ENCODE data around the gene MRPL33.

MRPL33 gene

GRCh38 chr2:27779417-27780055 lies 8.0 kb downstream of the MRPL33 start:
- H3K9ac ChIP-seq (ENCODE audit: insufficient read length): no peak overlapping the region
- peaks cover 11% of the 10 kb centered on the region; the same call in 1 of the 2 replicates for H3K36me3 ChIP-seq (ENCODE audit: insufficient read depth, low read length)
- no peak for DNase-seq (ENCODE audit: low read depth, low spot score)
- no peaks in the 10 kb centered on the region for H3K9me3 ChIP-seq (ENCODE audit: low read depth, low read length)
- H3K4me3 ChIP-seq: no peak overlapping the region
- TF ChIP-seq POLR2AphosphoS5 (IDR thresholded peaks at IDR 0.05; ENCODE audit: borderline replicate concordance, low read depth, low read length) (no peak), FOXP2 (optimal IDR thresholded peaks at IDR 0.05; ENCODE audit: control extremely low read depth, extremely low read length, insufficient read depth) (no peak), EZH2 (IDR thresholded peaks at IDR 0.05) (no peak)
- H3K27ac ChIP-seq: no peak overlapping the region

GRCh38 chr2:27781496-27781895 lies 10.0 kb downstream of the MRPL33 start:
- no peak for DNase-seq (ENCODE audit: low read depth, low spot score)

GRCh38 chr2:27782701-27783100 lies 11.2 kb downstream of the MRPL33 start:
- H3K4me3 ChIP-seq: no peak overlapping the region
- no peak for DNase-seq (ENCODE audit: low read depth, low spot score)
- peaks cover 5% of the 10 kb centered on the region; the same call in 1 of the 2 replicates for H3K36me3 ChIP-seq (ENCODE audit: insufficient read depth, low read length)
- no peaks in the 10 kb centered on the region for H3K9me3 ChIP-seq (ENCODE audit: low read depth, low read length)
- H3K27ac ChIP-seq: no peak overlapping the region
- H3K9ac ChIP-seq (ENCODE audit: insufficient read length): no peak overlapping the region
- no peak for TF ChIP-seq FOXP2 (optimal IDR thresholded peaks at IDR 0.05; ENCODE audit: control extremely low read depth, extremely low read length, insufficient read depth)
- no peak for TF ChIP-seq EZH2 (IDR thresholded peaks at IDR 0.05)
- TF ChIP-seq POLR2AphosphoS5 (IDR thresholded peaks at IDR 0.05; ENCODE audit: borderline replicate concordance, low read depth, low read length): no peak

More at GRCh38 chr2:27781496-27781895, 10.0 kb downstream of the MRPL33 start:
- Histone ChIP-seq H3K4me3 (no peak overlapping the region), H3K27ac (no peak overlapping the region), H3K9ac (ENCODE audit: insufficient read length) (no peak overlapping the region), H3K36me3 (ENCODE audit: insufficient read depth, low read length) (peaks cover 5% of the 10 kb centered on the region; the same call in 1 of the 2 replicates), H3K9me3 (ENCODE audit: low read depth, low read length) (no peaks in the 10 kb centered on the region)
- TF ChIP-seq FOXP2 (optimal IDR thresholded peaks at IDR 0.05; ENCODE audit: control extremely low read depth, extremely low read length, insufficient read depth) (no peak), POLR2AphosphoS5 (IDR thresholded peaks at IDR 0.05; ENCODE audit: borderline replicate concordance, low read depth, low read length) (no peak), EZH2 (IDR thresholded peaks at IDR 0.05) (no peak)

GRCh38 chr2:27790796-27791195 lies 19.3 kb downstream of the MRPL33 start:
- Histone ChIP-seq H3K4me3 (no peak overlapping the region), H3K36me3 (ENCODE audit: insufficient read depth, low read length) (no peaks in the 10 kb centered on the region), H3K27ac (no peak overlapping the region), H3K9ac (ENCODE audit: insufficient read length) (no peak overlapping the region), H3K9me3 (ENCODE audit: low read depth, low read length) (no peaks in the 10 kb centered on the region)
- no peak for DNase-seq (ENCODE audit: low read depth, low spot score)
- TF ChIP-seq EZH2 (IDR thresholded peaks at IDR 0.05): no peak
- no peak for TF ChIP-seq POLR2AphosphoS5 (IDR thresholded peaks at IDR 0.05; ENCODE audit: borderline replicate concordance, low read depth, low read length)
- no peak for TF ChIP-seq FOXP2 (optimal IDR thresholded peaks at IDR 0.05; ENCODE audit: control extremely low read depth, extremely low read length, insufficient read depth)

GRCh38 chr2:27792759-27793158 lies 21.2 kb downstream of the MRPL33 start:
- TF ChIP-seq FOXP2 (optimal IDR thresholded peaks at IDR 0.05; ENCODE audit: control extremely low read depth, extremely low read length, insufficient read depth) (no peak), POLR2AphosphoS5 (IDR thresholded peaks at IDR 0.05; ENCODE audit: borderline replicate concordance, low read depth, low read length) (no peak), EZH2 (IDR thresholded peaks at IDR 0.05) (no peak)
- no peak for DNase-seq (ENCODE audit: low read depth, low spot score)
- no peaks in the 10 kb centered on the region for H3K36me3 ChIP-seq (ENCODE audit: insufficient read depth, low read length)
- H3K4me3 ChIP-seq: no peak overlapping the region
- H3K9ac ChIP-seq (ENCODE audit: insufficient read length): no peak overlapping the region
- H3K27ac ChIP-seq: no peak overlapping the region
- no peaks in the 10 kb centered on the region for H3K9me3 ChIP-seq (ENCODE audit: low read depth, low read length)

- H3K27ac ChIP-seq: no peak overlapping the region
- no peak overlapping the region for H3K9ac ChIP-seq (ENCODE audit: insufficient read length)
- no peak for DNase-seq (ENCODE audit: low read depth, low spot score)
- no peaks in the 10 kb centered on the region for H3K9me3 ChIP-seq (ENCODE audit: low read depth, low read length)
- no peak overlapping the region for H3K4me3 ChIP-seq
- no peak for TF ChIP-seq FOXP2 (optimal IDR thresholded peaks at IDR 0.05; ENCODE audit: control extremely low read depth, extremely low read length, insufficient read depth)
- TF ChIP-seq EZH2 (IDR thresholded peaks at IDR 0.05): no peak
- no peak for TF ChIP-seq POLR2AphosphoS5 (IDR thresholded peaks at IDR 0.05; ENCODE audit: borderline replicate concordance, low read depth, low read length)
- H3K36me3 ChIP-seq (ENCODE audit: insufficient read depth, low read length): no peaks in the 10 kb centered on the region
Observed at GRCh38 chr2:27795093-27795834, 23.7 kb downstream of the MRPL33 start.

- Histone ChIP-seq H3K27ac (no peak overlapping the region), H3K9ac (ENCODE audit: insufficient read length) (no peak overlapping the region), H3K9me3 (ENCODE audit: low read depth, low read length) (no peaks in the 10 kb centered on the region), H3K36me3 (ENCODE audit: insufficient read depth, low read length) (no peaks in the 10 kb centered on the region), H3K4me3 (no peak overlapping the region)
- TF ChIP-seq FOXP2 (optimal IDR thresholded peaks at IDR 0.05; ENCODE audit: control extremely low read depth, extremely low read length, insufficient read depth) (no peak), EZH2 (IDR thresholded peaks at IDR 0.05) (no peak), POLR2AphosphoS5 (IDR thresholded peaks at IDR 0.05; ENCODE audit: borderline replicate concordance, low read depth, low read length) (no peak)
- no peak for DNase-seq (ENCODE audit: low read depth, low spot score)
Observed at GRCh38 chr2:27795868-27796277, 24.4 kb downstream of the MRPL33 start.
